Measurements from ENCODE around the gene MAP3K9. TPM values are rescaled to one million over a fixed set of nuclear protein-coding genes. Genes with fewer than 3 reads are reported as not detected.

Gene MAP3K9
- total RNA-seq, 2 experiments from 2014 or later: 4.2 to 6.4 TPM

DNA sequence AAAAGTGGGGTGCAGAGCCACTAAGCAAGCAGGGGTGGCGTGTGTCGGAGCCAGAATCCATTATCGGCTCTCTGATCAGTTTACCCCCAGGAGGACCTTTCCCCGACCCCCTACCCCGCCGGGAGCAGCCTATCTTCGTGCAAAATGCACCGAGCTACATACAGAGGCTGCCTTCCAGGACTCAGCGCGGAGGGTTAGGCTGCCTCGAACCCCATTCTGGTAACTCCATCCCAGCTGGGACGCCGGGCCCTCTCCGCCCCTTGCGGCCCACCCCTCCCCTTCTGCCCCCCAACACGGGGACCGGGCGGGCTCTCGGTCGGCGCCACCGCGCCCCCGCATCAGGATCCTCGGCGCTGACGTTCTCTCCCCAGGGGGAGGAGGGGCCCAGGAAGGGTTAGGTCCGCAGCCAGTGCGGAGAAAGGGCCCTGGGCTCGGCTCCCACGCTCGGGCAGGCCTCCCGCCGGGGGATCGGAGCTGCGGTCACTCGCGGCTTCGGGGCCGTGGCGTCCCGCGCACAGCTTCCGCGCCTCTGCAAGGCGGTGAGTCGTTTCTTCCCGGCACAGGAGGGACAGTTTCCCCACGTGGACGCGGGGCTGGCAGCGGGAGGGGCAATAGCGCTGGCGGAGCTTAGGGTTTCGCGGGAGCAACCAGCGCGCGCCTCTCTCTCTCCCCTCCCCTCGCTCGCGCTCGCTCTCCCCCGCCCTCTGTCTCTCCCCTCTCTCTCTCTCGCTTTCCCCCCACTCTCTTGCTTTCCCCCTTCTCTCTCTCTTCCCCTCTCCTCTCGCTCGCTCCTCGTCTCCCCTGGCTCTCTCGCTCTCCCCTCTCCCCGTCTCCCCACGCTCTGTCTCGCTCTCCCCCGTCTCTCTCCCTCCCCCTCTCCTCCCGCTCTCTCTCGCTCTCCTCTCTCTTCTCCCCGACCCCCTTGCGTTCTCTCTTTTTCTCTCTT, 12.5 kb upstream of the MAP3K9 start:
- intact Hi-C loops (cut with micrococcal nuclease; ENCODE audit: unreplicated experiment): no loop called here
- Histone ChIP-seq H3K27ac (ENCODE audit: low read depth, low read length, poor library complexity, severe bottlenecking) (no peak overlapping the region), H3K4me1 (ENCODE audit: insufficient read depth, low read length, poor library complexity, severe bottlenecking) (no peaks in the 10 kb centered on the region), H2AFZ (ENCODE audit: low read length) (peak overlapping the region; percentile 30; the same call in 1 of the 2 replicates), H3K4me3 (ENCODE audit: low read depth, low read length, poor library complexity, severe bottlenecking) (peak overlapping the region; percentile 56), H3K4me2 (ENCODE audit: low read length) (peak overlapping the region; percentile 75), H3K9me3 (ENCODE audit: low read length) (no peaks in the 10 kb centered on the region), H3K36me3 (ENCODE audit: insufficient read depth, low read length) (no peaks in the 10 kb centered on the region), H4K20me1 (ENCODE audit: insufficient read depth, low read length) (no peaks in the 10 kb centered on the region), H3K79me2 (ENCODE audit: insufficient read depth, low read depth, low read length) (no peaks in the 10 kb centered on the region), H3K9me2 (ENCODE audit: insufficient read depth, low read length) (no peaks in the 10 kb centered on the region)
- no TSS peak for BruUV-seq (replicated peaks)
- ChIA-PET POLR2A (no interaction called here), CTCF (ENCODE audit: unreplicated experiment) (no interaction called here)
- TF ChIP-seq EZH2phosphoT487 (IDR thresholded peaks at IDR 0.05; ENCODE audit: borderline replicate concordance, low read depth, low read length): no peak
- TF ChIP-seq, protein P1, sequence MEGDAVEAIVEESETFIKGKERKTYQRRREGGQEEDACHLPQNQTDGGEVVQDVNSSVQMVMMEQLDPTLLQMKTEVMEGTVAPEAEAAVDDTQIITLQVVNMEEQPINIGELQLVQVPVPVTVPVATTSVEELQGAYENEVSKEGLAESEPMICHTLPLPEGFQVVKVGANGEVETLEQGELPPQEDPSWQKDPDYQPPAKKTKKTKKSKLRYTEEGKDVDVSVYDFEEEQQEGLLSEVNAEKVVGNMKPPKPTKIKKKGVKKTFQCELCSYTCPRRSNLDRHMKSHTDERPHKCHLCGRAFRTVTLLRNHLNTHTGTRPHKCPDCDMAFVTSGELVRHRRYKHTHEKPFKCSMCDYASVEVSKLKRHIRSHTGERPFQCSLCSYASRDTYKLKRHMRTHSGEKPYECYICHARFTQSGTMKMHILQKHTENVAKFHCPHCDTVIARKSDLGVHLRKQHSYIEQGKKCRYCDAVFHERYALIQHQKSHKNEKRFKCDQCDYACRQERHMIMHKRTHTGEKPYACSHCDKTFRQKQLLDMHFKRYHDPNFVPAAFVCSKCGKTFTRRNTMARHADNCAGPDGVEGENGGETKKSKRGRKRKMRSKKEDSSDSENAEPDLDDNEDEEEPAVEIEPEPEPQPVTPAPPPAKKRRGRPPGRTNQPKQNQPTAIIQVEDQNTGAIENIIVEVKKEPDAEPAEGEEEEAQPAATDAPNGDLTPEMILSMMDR (conservative IDR thresholded peaks at IDR 0.05; ENCODE audit: low read length): no peak
- no peak for DNase-seq (ENCODE audit: low spot score)

DNA sequence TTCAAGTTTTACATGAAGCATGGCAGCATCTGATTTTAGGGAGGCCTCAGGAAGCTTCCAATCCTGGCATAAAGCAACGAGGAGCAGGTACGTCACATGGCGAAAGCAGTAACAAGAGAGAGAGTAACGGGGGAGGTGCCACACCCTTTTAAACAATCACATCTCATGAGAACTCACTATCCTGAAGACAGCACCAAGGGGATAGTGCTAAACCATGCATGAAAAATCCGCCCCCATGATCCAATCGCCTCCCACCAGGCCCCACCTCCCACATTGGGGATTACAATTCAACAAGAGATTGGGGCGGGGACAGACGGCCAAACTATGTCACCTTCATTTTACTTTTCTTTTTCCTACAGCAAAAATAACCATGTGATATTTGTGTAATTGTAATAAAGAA, 7.2 kb upstream of the MAP3K9 start:
- no peak overlapping the region for H3K4me2 ChIP-seq (ENCODE audit: low read length)

More for the DNA sequence above, 7.2 kb upstream of the MAP3K9 start:
- H3K4me1 ChIP-seq (ENCODE audit: insufficient read depth, low read length, poor library complexity, severe bottlenecking): peaks cover 18% of the 10 kb centered on the region
- H3K36me3 ChIP-seq (ENCODE audit: insufficient read depth, low read length): no peaks in the 10 kb centered on the region
- no peak overlapping the region for H2AFZ ChIP-seq (ENCODE audit: low read length)
- no peaks in the 10 kb centered on the region for H3K79me2 ChIP-seq (ENCODE audit: insufficient read depth, low read depth, low read length)
- no peaks in the 10 kb centered on the region for H3K9me3 ChIP-seq (ENCODE audit: low read length)
- ChIA-PET CTCF (ENCODE audit: unreplicated experiment) (no interaction called here), POLR2A (no interaction called here)
- H3K4me3 ChIP-seq (ENCODE audit: low read depth, low read length, poor library complexity, severe bottlenecking): no peak overlapping the region
- DNase-seq (ENCODE audit: low spot score): no peak
- H3K27ac ChIP-seq (ENCODE audit: low read depth, low read length, poor library complexity, severe bottlenecking): no peak overlapping the region
- no TSS peak for BruUV-seq (replicated peaks)
- no peaks in the 10 kb centered on the region for H4K20me1 ChIP-seq (ENCODE audit: insufficient read depth, low read length)
- H3K9me2 ChIP-seq (ENCODE audit: insufficient read depth, low read length): no peaks in the 10 kb centered on the region
- intact Hi-C loops (cut with micrococcal nuclease; ENCODE audit: unreplicated experiment): loop anchor here (2.0 to 10.0 kb wide), 6 partner anchors 91 to 729 kb away; partner anchors contain the start of genes PCNX1 and SYNJ2BP
- TF ChIP-seq, protein P1 (conservative IDR thresholded peaks at IDR 0.05; ENCODE audit: low read length): no peak
- TF ChIP-seq EZH2phosphoT487 (IDR thresholded peaks at IDR 0.05; ENCODE audit: borderline replicate concordance, low read depth, low read length): no peak

All from OCI-LY7 (cell line).